H1 (cell line): ENCODE measurements around the gene JADE3. TPM values are rescaled to one million over a fixed set of nuclear protein-coding genes. Genes with fewer than 3 reads are reported as not detected.

Experiments used
- CTCF ChIA-PET: fragments of 300-600 bp; sonication (Branson Sonifier 250); formaldehyde crosslinking; loops from one replicate; lab custom pipeline; 2021; ENCODE audit not compliant: partially characterized antibody; lab: Charles Lee
- POLR2A ChIA-PET: fragments of 300-600 bp; sonication (Branson Sonifier 250); formaldehyde crosslinking; loops from one replicate; lab custom pipeline; 2021; ENCODE audit warnings: inconsistent platforms; ENCODE audit not compliant: partially characterized antibody; lab: Charles Lee
- DNase-seq, 2 experiments: peaks; one replicate each; pipeline versions ENCODE4 v3.0.0 to v3.0.0-alpha.2; 2010 to 2022; ENCODE audit warnings: low spot score in 2 of 2, low read depth in 1 of 2, mixed read lengths in 1 of 2
- FAIRE-seq: peaks from 2 replicates; lab custom pipeline; 2011; peaks lifted over from hg19 to GRCh38; lab: Jason Lieb, UNC
- H2AFZ ChIP-seq: 2 replicates; pipeline ENCODE4 v1.8.1; 2012; ENCODE audit warnings: low read length, inconsistent platforms
- H2AK5ac ChIP-seq: 2 replicates; pipeline ENCODE4 v1.6.1; 2013; ENCODE audit warnings: low read depth, low read length
- H2BK120ac ChIP-seq: replicated peaks from 2 replicates; pipeline ENCODE3; 2013; ENCODE audit warnings: low read depth, low read length, inconsistent platforms
- H2BK12ac ChIP-seq: 2 replicates; pipeline ENCODE4 v1.6.1; 2013; ENCODE audit warnings: low read depth, low read length
- H2BK15ac ChIP-seq: 2 replicates; pipeline ENCODE4 v1.6.1; 2013; ENCODE audit warnings: low read length
- H2BK20ac ChIP-seq: 2 replicates; pipeline ENCODE4 v1.6.1; 2013; ENCODE audit warnings: low read length
- H2BK5ac ChIP-seq: 2 replicates; pipeline ENCODE4 v1.6.1; 2013; ENCODE audit warnings: low read depth, low read length
- H3K14ac ChIP-seq: 2 replicates; pipeline ENCODE4 v1.6.1; 2013; ENCODE audit warnings: inconsistent platforms; ENCODE audit not compliant: insufficient read length
- H3K18ac ChIP-seq: 2 replicates; pipeline ENCODE4 v1.6.1; 2013; ENCODE audit warnings: low read length; ENCODE audit errors: extremely low read depth
- H3K23ac ChIP-seq: 2 replicates; pipeline ENCODE4 v1.6.1; 2013; ENCODE audit warnings: inconsistent platforms; ENCODE audit not compliant: insufficient read length
- H3K23me2 ChIP-seq: 2 replicates; pipeline ENCODE4 v1.6.1; 2013; ENCODE audit warnings: low read depth, low read length
- H3K27ac ChIP-seq: 2 replicates; pipeline ENCODE4 v1.6.1; 2011; ENCODE audit warnings: low read depth, low read length, inconsistent platforms
- H3K27me3 ChIP-seq, 4 experiments: replicated peaks in 1 of 4; 1 replicate in 1 of 4; 2 replicates in 3 of 4; pipeline versions ENCODE4 v1.6.1 to v1.8.1; 2011 to 2013; ENCODE audit warnings: low read length in 3 of 4, mild to moderate bottlenecking in 3 of 4, inconsistent platforms in 2 of 4, mixed read lengths in 2 of 4, moderate library complexity in 1 of 4; ENCODE audit not compliant: control insufficient read depth in 3 of 4, insufficient read depth in 3 of 4; ENCODE audit errors: extremely low read depth in 1 of 4
- H3K36me3 ChIP-seq, 4 experiments: 2 replicates each; pipeline versions ENCODE4 v1.6.1 to v1.8.1; 2011 to 2013; ENCODE audit warnings: mild to moderate bottlenecking in 4 of 4, low read length in 3 of 4, moderate library complexity in 2 of 4, control low read depth in 1 of 4, inconsistent platforms in 1 of 4; ENCODE audit not compliant: insufficient read depth in 4 of 4, control insufficient read depth in 2 of 4
- H3K4ac ChIP-seq: replicated peaks from 2 replicates; pipeline ENCODE3; 2013; ENCODE audit warnings: low read length, low read depth, mixed read lengths, inconsistent platforms; ENCODE audit not compliant: insufficient read length
- H3K4me1 ChIP-seq, 4 experiments: replicated peaks in 1 of 4; 1 replicate in 1 of 4; 2 replicates in 3 of 4; pipeline versions ENCODE4 v1.6.1 to v1.8.1; 2011 to 2013; ENCODE audit warnings: low read length in 3 of 4, inconsistent platforms in 2 of 4, mixed read lengths in 1 of 4; ENCODE audit not compliant: insufficient read depth in 4 of 4, control insufficient read depth in 3 of 4
- H3K4me2 ChIP-seq, 2 experiments: 2 replicates each; pipeline versions ENCODE4 v1.6.1 to v1.8.1; 2011 to 2013; ENCODE audit warnings: low read depth in 2 of 2, low read length in 2 of 2, control low read depth in 1 of 2, inconsistent platforms in 1 of 2, mild to moderate bottlenecking in 1 of 2; ENCODE audit not compliant: insufficient read depth in 1 of 2
- H3K4me3 ChIP-seq, 4 experiments: fragments of 200-600, 300-600 bp in 1 of 4; sonication (generic), shearing (Covaris generic), sonication (Bioruptor Twin) in 1 of 4; 2 replicates each; pipeline versions ENCODE4 v1.5.1 to v1.8.1; 2011 to 2016; ENCODE audit warnings: low read length in 4 of 4, low read depth in 3 of 4, control low read depth in 2 of 4, inconsistent platforms in 2 of 4, mild to moderate bottlenecking in 2 of 4, mixed read lengths in 1 of 4, moderate library complexity in 1 of 4; ENCODE audit not compliant: insufficient read depth in 2 of 4; ENCODE audit errors: extremely low read depth in 1 of 4
- H3K56ac ChIP-seq: replicated peaks from 2 replicates; pipeline ENCODE3; 2013; ENCODE audit warnings: low read depth, mild to moderate bottlenecking, mixed read lengths, low read length, inconsistent platforms; ENCODE audit not compliant: insufficient read length
- H3K79me1 ChIP-seq: 2 replicates; pipeline ENCODE4 v1.6.1; 2013; ENCODE audit warnings: low read depth, low read length, control low read depth
- H3K79me2 ChIP-seq, 2 experiments: 2 replicates each; pipeline versions ENCODE4 v1.6.1 to v1.8.1; 2012 to 2013; ENCODE audit warnings: low read length in 2 of 2, mild to moderate bottlenecking in 2 of 2, inconsistent platforms in 1 of 2; ENCODE audit not compliant: insufficient read depth in 2 of 2, control insufficient read depth in 1 of 2
- H3K9ac ChIP-seq, 4 experiments: replicated peaks in 1 of 4; 1 replicate in 1 of 4; 2 replicates in 3 of 4; pipeline versions ENCODE4 v1.6.1 to v1.8.1; 2011 to 2013; ENCODE audit warnings: low read depth in 3 of 4, low read length in 3 of 4, control low read depth in 2 of 4, mild to moderate bottlenecking in 2 of 4, moderate library complexity in 2 of 4, inconsistent platforms in 1 of 4; ENCODE audit errors: extremely low read depth in 1 of 4
- H3K9me3 ChIP-seq, 2 experiments: 2 replicates each; pipeline versions ENCODE4 v1.6.1 to v1.8.1; 2012 to 2013; ENCODE audit warnings: mild to moderate bottlenecking in 2 of 2, moderate library complexity in 2 of 2, control low read depth in 1 of 2, inconsistent platforms in 1 of 2, low read depth in 1 of 2, low read length in 1 of 2, mixed read lengths in 1 of 2; ENCODE audit not compliant: insufficient read depth in 2 of 2
- H4K20me1 ChIP-seq, 2 experiments: replicated peaks in 1 of 2; 2 replicates each; pipeline versions ENCODE3 to v1.8.1; 2011 to 2013; ENCODE audit warnings: inconsistent platforms in 2 of 2, low read length in 2 of 2, mild to moderate bottlenecking in 1 of 2; ENCODE audit not compliant: insufficient read depth in 2 of 2, control insufficient read depth in 1 of 2
- H4K5ac ChIP-seq: 2 replicates; pipeline ENCODE4 v1.6.1; 2013; ENCODE audit warnings: low read length, low read depth, mixed read lengths, inconsistent platforms; ENCODE audit not compliant: insufficient read length
- H4K8ac ChIP-seq: 2 replicates; pipeline ENCODE4 v1.8.0; 2013; ENCODE audit warnings: mild to moderate bottlenecking, moderate library complexity, low read length, inconsistent platforms; ENCODE audit not compliant: insufficient read depth; ENCODE audit errors: extremely low read depth
- H4K91ac ChIP-seq: replicated peaks from 2 replicates; pipeline ENCODE3; 2013; ENCODE audit warnings: low read length, mixed read lengths, inconsistent platforms; ENCODE audit not compliant: insufficient read length
- BRCA1 ChIP-seq: IDR thresholded peaks from 2 replicates; pipeline ENCODE4 v1.6.1; 2012; ENCODE audit warnings: low read depth, low read length, improper control_type of control experiment
- CHD2 ChIP-seq: IDR thresholded peaks from 2 replicates; pipeline ENCODE4 v1.6.1; 2012; ENCODE audit warnings: low read length, improper control_type of control experiment
- CTCF ChIP-seq, 3 experiments: IDR thresholded peaks; 1 replicate in 2 of 3; 2 replicates in 1 of 3; pipeline versions ENCODE4 v1.5.1 to v1.6.1; 2011; ENCODE audit warnings: low read length in 3 of 3, mild to moderate bottlenecking in 3 of 3, inconsistent platforms in 2 of 3, low read depth in 1 of 3, moderate library complexity in 1 of 3; ENCODE audit not compliant: insufficient read depth in 1 of 3; ENCODE audit errors: control extremely low read depth in 1 of 3
- HDAC6 ChIP-seq: IDR thresholded peaks from one replicate; pipeline ENCODE4 v1.7.1; 2012; ENCODE audit warnings: low read depth, mild to moderate bottlenecking, inconsistent platforms, low read length, moderate library complexity
- RNF2 ChIP-seq: fragments of 200-900, 300-1000 bp; sonication (generic); IDR thresholded peaks from 2 replicates; pipeline ENCODE4 v1.7.1; 2016; ENCODE audit warnings: borderline replicate concordance, low read depth, mild to moderate bottlenecking, antibody characterized with exemption, low read length; ENCODE audit not compliant: poor library complexity, severe bottlenecking; ENCODE audit errors: missing control alignments
- SIN3A ChIP-seq, 2 experiments: IDR thresholded peaks in 1 of 2; conservative IDR thresholded peaks in 1 of 2; 2 replicates each; pipeline ENCODE4 v1.6.1; 2011 to 2012; ENCODE audit warnings: low read length in 2 of 2, improper control_type of control experiment in 1 of 2, low read depth in 1 of 2, mild to moderate bottlenecking in 1 of 2
- SIRT6 ChIP-seq: IDR thresholded peaks from one replicate; pipeline ENCODE4 v1.7.1; 2012; ENCODE audit warnings: low read length, inconsistent platforms
- SP4 ChIP-seq: IDR thresholded peaks from 2 replicates; pipeline ENCODE4 v1.6.1; 2012; ENCODE audit warnings: low read length, inconsistent platforms
- SUZ12 ChIP-seq: fragments of 200-600 bp; sonication (generic); IDR thresholded peaks from 2 replicates; pipeline ENCODE4 v1.6.1; 2012; ENCODE audit warnings: mild to moderate bottlenecking, inconsistent platforms, low read length, moderate library complexity, mixed read lengths
- YY1 ChIP-seq: IDR thresholded peaks from 2 replicates; pipeline ENCODE4 v1.6.1; 2011; ENCODE audit warnings: low read depth, mild to moderate bottlenecking, low read length
- polyA plus RNA-seq, 7 experiments: library from polyadenylated mRNA; depleted of rRNA in 3 of 7; stranded (reverse) in 5 of 7; unstranded in 2 of 7; fragments of >200 nt in 5 of 7; fragments of 200-250 nt in 2 of 7; gene quantifications; 1 replicate in 5 of 7; 2 replicates in 1 of 7; 4 replicates in 1 of 7; pipeline versions ENCODE4 v1.2.1 to v1.2.3, GENCODE V29; 2011 to 2013; ENCODE audit warnings: missing spikeins in 2 of 7, mixed read lengths in 2 of 7
- total RNA-seq: library from RNA; stranded (reverse); fragmentation: NEBNext Ultra II Directional; extraction: Animal tissue kit (Norgen Biotek cat#: 25700); gene quantifications from 2 replicates; pipeline ENCODE4 v1.2.1, GENCODE V29; 2021
- TF ChIP-seq, protein P1 (sequence below): IDR thresholded peaks from 2 replicates; pipeline ENCODE4 v1.6.1; 2012; ENCODE audit warnings: low read length, inconsistent platforms

The JADE3 gene
- total and polyA plus RNA-seq, 2 of the 8 experiments (the other 6 are each of a cell fraction or from before 2014, with no cell fraction given): 6.9 to 21.5 TPM

DNA sequence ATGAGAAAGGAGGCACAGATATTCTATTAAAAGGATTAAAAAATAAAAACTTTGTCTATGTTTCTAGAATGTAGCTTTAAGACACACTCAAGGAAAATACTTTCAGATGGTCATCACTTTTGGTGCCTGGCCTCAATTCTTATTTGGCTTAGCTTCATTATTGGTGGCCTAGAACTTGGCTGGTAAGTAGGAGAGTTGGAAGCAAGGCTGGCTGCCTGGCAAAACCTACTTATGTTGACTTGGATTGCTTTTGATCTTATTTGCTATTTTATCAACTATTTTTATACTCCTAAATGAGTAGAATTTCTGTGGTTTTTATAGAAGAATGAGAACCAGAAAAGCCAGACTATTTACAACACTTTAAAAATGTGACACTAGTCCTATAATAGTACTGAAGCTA is 35.3 kb upstream of the JADE3 start:
- no peak overlapping the region for H3K4me3 ChIP-seq
- no peaks in the 10 kb centered on the region for H4K20me1 ChIP-seq
- no peak overlapping the region for H4K91ac ChIP-seq
- H2BK5ac ChIP-seq: no peak overlapping the region
- H3K4ac ChIP-seq: no peak overlapping the region
- no peak overlapping the region for H2BK15ac ChIP-seq
- H3K56ac ChIP-seq: no peak overlapping the region
- FAIRE-seq: no peak
- no peak overlapping the region for H3K27ac ChIP-seq
- no peak overlapping the region for H4K8ac ChIP-seq
- no peak overlapping the region for H3K4me2 ChIP-seq
- H3K9me3 ChIP-seq: no peaks in the 10 kb centered on the region
- DNase-seq: no peak
- no peak overlapping the region for H2BK120ac ChIP-seq
- H2BK12ac ChIP-seq: no peak overlapping the region
- H3K79me2 ChIP-seq: no peaks in the 10 kb centered on the region
- H3K79me1 ChIP-seq: no peaks in the 10 kb centered on the region
- no peaks in the 10 kb centered on the region for H3K27me3 ChIP-seq
- H3K9ac ChIP-seq: no peak overlapping the region
- no peaks in the 10 kb centered on the region for H3K4me1 ChIP-seq
- H3K23me2 ChIP-seq: no peaks in the 10 kb centered on the region; the same call in 1 of the 2 replicates
- no peak overlapping the region for H2BK20ac ChIP-seq
- H3K18ac ChIP-seq: no peak overlapping the region
- H3K36me3 ChIP-seq: no peaks in the 10 kb centered on the region
- no peak overlapping the region for H2AK5ac ChIP-seq
- H3K14ac ChIP-seq: no peak overlapping the region
- H3K23ac ChIP-seq: no peak overlapping the region
- CTCF ChIA-PET: no interaction called here
- H4K5ac ChIP-seq: no peak overlapping the region
- POLR2A ChIA-PET: no interaction called here
- no peak overlapping the region for H2AFZ ChIP-seq
- TF ChIP-seq CTCF (IDR thresholded peaks at IDR 0.05; ENCODE audit: control extremely low read depth in 1 of 3, insufficient read depth in 1 of 3, low read depth in 1 of 3, low read length in 3 of 3) (no peak), SIRT6 (no peak), YY1 (no peak), SP4 (no peak), CHD2 (no peak), SIN3A (conservative IDR thresholded peaks at IDR 0.05 in 1 of 2, IDR thresholded peaks at IDR 0.05 in 1 of 2; ENCODE audit: low read depth in 1 of 2, low read length in 2 of 2) (no peak), SUZ12 (no peak), HDAC6 (no peak), BRCA1 (no peak), RNF2 (no peak)
- TF ChIP-seq, protein P1, sequence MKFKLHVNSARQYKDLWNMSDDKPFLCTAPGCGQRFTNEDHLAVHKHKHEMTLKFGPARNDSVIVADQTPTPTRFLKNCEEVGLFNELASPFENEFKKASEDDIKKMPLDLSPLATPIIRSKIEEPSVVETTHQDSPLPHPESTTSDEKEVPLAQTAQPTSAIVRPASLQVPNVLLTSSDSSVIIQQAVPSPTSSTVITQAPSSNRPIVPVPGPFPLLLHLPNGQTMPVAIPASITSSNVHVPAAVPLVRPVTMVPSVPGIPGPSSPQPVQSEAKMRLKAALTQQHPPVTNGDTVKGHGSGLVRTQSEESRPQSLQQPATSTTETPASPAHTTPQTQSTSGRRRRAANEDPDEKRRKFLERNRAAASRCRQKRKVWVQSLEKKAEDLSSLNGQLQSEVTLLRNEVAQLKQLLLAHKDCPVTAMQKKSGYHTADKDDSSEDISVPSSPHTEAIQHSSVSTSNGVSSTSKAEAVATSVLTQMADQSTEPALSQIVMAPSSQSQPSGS: no peak
